H9 (cell line): ENCODE results near the gene UBTF. TPM values are rescaled to one million over a fixed set of nuclear protein-coding genes. Genes with fewer than 3 reads are reported as not detected.

Source experiments
- DNase-seq: peaks from one replicate; pipeline ENCODE4 v3.0.0-alpha.2; 2017
- H2AFZ ChIP-seq: one replicate; pipeline ENCODE4 v1.6.1; 2013; ENCODE audit warnings: mild to moderate bottlenecking, low read length, control low read depth, moderate library complexity
- H2AK5ac ChIP-seq: 2 replicates; pipeline ENCODE4 v1.6.1; 2013; ENCODE audit warnings: low read length, control low read depth, mixed read lengths; ENCODE audit not compliant: insufficient read length
- H2BK120ac ChIP-seq: one replicate; pipeline ENCODE4 v1.6.1; 2013; ENCODE audit warnings: low read depth, mild to moderate bottlenecking, low read length, control low read depth, inconsistent platforms; ENCODE audit not compliant: poor library complexity, severe bottlenecking
- H2BK12ac ChIP-seq: 2 replicates; pipeline ENCODE4 v1.6.1; 2013; ENCODE audit warnings: low read length, control low read depth, mixed read lengths, low read depth; ENCODE audit not compliant: insufficient read length
- H2BK15ac ChIP-seq: 2 replicates; pipeline ENCODE4 v1.6.1; 2013; ENCODE audit warnings: low read depth, low read length, control low read depth
- H2BK20ac ChIP-seq: one replicate; pipeline ENCODE4 v1.6.1; 2013; ENCODE audit warnings: low read depth, mild to moderate bottlenecking, low read length, control low read depth, inconsistent platforms; ENCODE audit not compliant: poor library complexity, severe bottlenecking
- H2BK5ac ChIP-seq: 2 replicates; pipeline ENCODE4 v1.6.1; 2013; ENCODE audit warnings: low read length, control low read depth, mixed read lengths; ENCODE audit not compliant: insufficient read length
- H3K14ac ChIP-seq: 2 replicates; pipeline ENCODE4 v1.6.1; 2013; ENCODE audit warnings: low read length, control low read depth; ENCODE audit not compliant: insufficient read depth
- H3K18ac ChIP-seq: 2 replicates; pipeline ENCODE4 v1.6.1; 2013; ENCODE audit warnings: low read depth, mild to moderate bottlenecking, mixed read lengths, low read length, control low read depth; ENCODE audit not compliant: insufficient read length
- H3K23ac ChIP-seq: 2 replicates; pipeline ENCODE4 v1.6.1; 2013; ENCODE audit warnings: low read length, control low read depth, mixed read lengths, low read depth; ENCODE audit not compliant: insufficient read length
- H3K23me2 ChIP-seq: 2 replicates; pipeline ENCODE4 v1.6.1; 2013; ENCODE audit warnings: low read depth, mild to moderate bottlenecking, mixed read lengths, low read length, control low read depth; ENCODE audit not compliant: insufficient read length, poor library complexity, severe bottlenecking
- H3K27ac ChIP-seq: 2 replicates; pipeline ENCODE4 v1.5.1; 2013; ENCODE audit warnings: low read length, control low read depth, mixed read lengths, low read depth; ENCODE audit not compliant: insufficient read length
- H3K27me3 ChIP-seq: 2 replicates; pipeline ENCODE4 v1.6.1; 2013; ENCODE audit warnings: low read length, control low read depth, inconsistent platforms; ENCODE audit not compliant: insufficient read depth
- H3K4ac ChIP-seq: 2 replicates; pipeline ENCODE4 v1.6.1; 2013; ENCODE audit warnings: low read depth, mild to moderate bottlenecking, control low read depth, inconsistent platforms, low read length, moderate library complexity
- H3K4me1 ChIP-seq: 2 replicates; pipeline ENCODE4 v1.6.1; 2013; ENCODE audit warnings: low read length, control low read depth, inconsistent platforms; ENCODE audit not compliant: insufficient read depth
- H3K4me2 ChIP-seq: 2 replicates; pipeline ENCODE4 v1.6.1; 2013; ENCODE audit warnings: low read length, control low read depth, mixed read lengths; ENCODE audit not compliant: insufficient read length, insufficient read depth
- H3K56ac ChIP-seq: 2 replicates; pipeline ENCODE4 v1.6.1; 2013; ENCODE audit warnings: low read depth, mild to moderate bottlenecking, mixed read lengths, low read length, control low read depth; ENCODE audit not compliant: insufficient read length
- H3K79me1 ChIP-seq: 2 replicates; pipeline ENCODE4 v1.6.1; 2013; ENCODE audit warnings: low read depth, mild to moderate bottlenecking, moderate library complexity, low read length, control low read depth, inconsistent platforms; ENCODE audit not compliant: insufficient read depth, poor library complexity, severe bottlenecking
- H3K79me2 ChIP-seq: 2 replicates; pipeline ENCODE4 v1.6.1; 2013; ENCODE audit warnings: low read length, control low read depth, inconsistent platforms; ENCODE audit not compliant: insufficient read depth
- H3K9ac ChIP-seq: 2 replicates; pipeline ENCODE4 v1.6.1; 2013; ENCODE audit warnings: low read length, control low read depth, mixed read lengths; ENCODE audit not compliant: insufficient read length; ENCODE audit errors: extremely low read depth
- H3K9me3 ChIP-seq: one replicate; pipeline ENCODE4 v1.6.1; 2013; ENCODE audit warnings: low read depth, low read length, inconsistent platforms; ENCODE audit not compliant: control insufficient read depth
- H3T11ph ChIP-seq: one replicate; pipeline ENCODE4 v1.6.1; 2013; ENCODE audit warnings: mild to moderate bottlenecking, low read length, control low read depth, inconsistent platforms
- H4K20me1 ChIP-seq: one replicate; pipeline ENCODE4 v1.6.1; 2013; ENCODE audit not compliant: control insufficient read depth, insufficient read length, insufficient read depth
- H4K5ac ChIP-seq: 2 replicates; pipeline ENCODE4 v1.6.1; 2013; ENCODE audit warnings: low read depth, mild to moderate bottlenecking, mixed read lengths, low read length, control low read depth; ENCODE audit not compliant: insufficient read length
- H4K8ac ChIP-seq: replicated peaks from 2 replicates; pipeline ENCODE4 v1.6.1; 2013; ENCODE audit warnings: low read length, control low read depth, mixed read lengths, low read depth; ENCODE audit not compliant: insufficient read length
- H4K91ac ChIP-seq: 2 replicates; pipeline ENCODE4 v1.6.1; 2013; ENCODE audit warnings: low read depth, mild to moderate bottlenecking, moderate library complexity, mixed read lengths, low read length, control low read depth; ENCODE audit not compliant: insufficient read length
- H3K27ac Mint-ChIP-seq, 3 experiments: 2 replicates in 2 of 3; 3 replicates in 1 of 3; pipeline ENCODE4 v1.8.0; 2020 to 2021; ENCODE audit warnings: mixed read lengths in 3 of 3, mild to moderate bottlenecking in 1 of 3, moderate library complexity in 1 of 3
- H3K27me3 Mint-ChIP-seq: 2 replicates; pipeline ENCODE4 v1.8.0; 2021; ENCODE audit warnings: low read depth, mild to moderate bottlenecking, moderate library complexity, mixed read lengths
- H3K36me3 Mint-ChIP-seq, 3 experiments: 2 replicates in 2 of 3; 3 replicates in 1 of 3; pipeline ENCODE4 v1.8.0; 2020 to 2021; ENCODE audit warnings: low read depth in 3 of 3, mixed read lengths in 3 of 3; ENCODE audit not compliant: insufficient read depth in 1 of 3
- H3K4me1 Mint-ChIP-seq, 2 experiments: 2 replicates each; pipeline ENCODE4 v1.8.0; 2020; ENCODE audit warnings: mixed read lengths in 2 of 2
- H3K4me3 Mint-ChIP-seq, 2 experiments: 2 replicates in 1 of 2; 3 replicates in 1 of 2; pipeline ENCODE4 v1.8.0; 2020 to 2021; ENCODE audit warnings: mild to moderate bottlenecking in 2 of 2, mixed read lengths in 2 of 2, moderate library complexity in 1 of 2
- H3K9me3 Mint-ChIP-seq, 2 experiments: 2 replicates in 1 of 2; 3 replicates in 1 of 2; pipeline ENCODE4 v1.8.0; 2020; ENCODE audit warnings: mild to moderate bottlenecking in 2 of 2, mixed read lengths in 2 of 2, moderate library complexity in 1 of 2
- CTCF ChIP-seq: fragments of 200-600 bp; sonication (generic); conservative IDR thresholded peaks from 3 replicates; pipeline ENCODE4 v1.8.0; 2021; ENCODE audit warnings: antibody characterized with exemption, mild to moderate bottlenecking
- WGBS: extraction: QIAGEN DNeasy Blood & Tissue Kit; methylation state at CpG from one replicate; pipeline ENCODE4 v1.1.7; 2013; ENCODE audit warnings: missing lambda C conversion rate, low lambda C conversion rate, mixed read lengths; ENCODE audit not compliant: insufficient read length; ENCODE audit errors: extremely low coverage; 5-methylcytosine and 5-hydroxymethylcytosine counted together
- total RNA-seq: library from RNA; stranded (reverse); gene quantifications from 2 replicates; pipeline ENCODE4 v1.2.1, GENCODE V29; 2021

The UBTF gene
- total RNA-seq, 1 experiment from 2014 or later = 151 TPM

- H3K36me3 Mint-ChIP-seq = no peaks in the 10 kb centered on the region
- TF ChIP-seq CTCF = no peak
- no peaks in the 10 kb centered on the region for H3K23me2 ChIP-seq
Measured at GRCh38 chr17:44230140-44230539, 10.7 kb upstream of the UBTF start.

More at GRCh38 chr17:44230140-44230539, 10.7 kb upstream of the UBTF start:
- Mint-ChIP-seq H3K4me3 (no peak overlapping the region), H3K27ac (peak overlapping the region in 1 of 3 experiments; percentile 66; a peak in 2 of 7 replicates), H3K27me3 (peaks cover 5% of the 10 kb centered on the region; the same call in 1 of the 2 replicates), H3K4me1 (no peaks in the 10 kb centered on the region; a peak in 1 of 4 replicates), H3K9me3 (no peaks in the 10 kb centered on the region)
- Histone ChIP-seq H4K5ac (no peak overlapping the region), H2BK12ac (no peak overlapping the region), H3K79me1 (no peaks in the 10 kb centered on the region), H3K79me2 (no peaks in the 10 kb centered on the region), H3K9me3 (no peaks in the 10 kb centered on the region), H2BK5ac (no peak overlapping the region), H2BK20ac (no peak overlapping the region), H4K20me1 (no peaks in the 10 kb centered on the region), H3K18ac (no peak overlapping the region), H4K8ac (no peak overlapping the region), H2AK5ac (no peak overlapping the region), H2BK120ac (no peak overlapping the region), H3K9ac (no peak overlapping the region), H3K56ac (no peak overlapping the region), H3K4me1 (no peaks in the 10 kb centered on the region), H2BK15ac (no peak overlapping the region), H3K4me2 (no peak overlapping the region), H3T11ph (no peak overlapping the region), H3K4ac (no peak overlapping the region), H2AFZ (no peak overlapping the region), H3K27me3 (no peaks in the 10 kb centered on the region), H3K23ac (no peak overlapping the region), H3K27ac (no peak overlapping the region), H4K91ac (no peak overlapping the region), H3K14ac (no peak overlapping the region)
- WGBS = no CpG with 5 or more reads among the region's 9 CpGs
- no peak for DNase-seq
